ENCODE results near the gene OSBPL2.

DNA sequence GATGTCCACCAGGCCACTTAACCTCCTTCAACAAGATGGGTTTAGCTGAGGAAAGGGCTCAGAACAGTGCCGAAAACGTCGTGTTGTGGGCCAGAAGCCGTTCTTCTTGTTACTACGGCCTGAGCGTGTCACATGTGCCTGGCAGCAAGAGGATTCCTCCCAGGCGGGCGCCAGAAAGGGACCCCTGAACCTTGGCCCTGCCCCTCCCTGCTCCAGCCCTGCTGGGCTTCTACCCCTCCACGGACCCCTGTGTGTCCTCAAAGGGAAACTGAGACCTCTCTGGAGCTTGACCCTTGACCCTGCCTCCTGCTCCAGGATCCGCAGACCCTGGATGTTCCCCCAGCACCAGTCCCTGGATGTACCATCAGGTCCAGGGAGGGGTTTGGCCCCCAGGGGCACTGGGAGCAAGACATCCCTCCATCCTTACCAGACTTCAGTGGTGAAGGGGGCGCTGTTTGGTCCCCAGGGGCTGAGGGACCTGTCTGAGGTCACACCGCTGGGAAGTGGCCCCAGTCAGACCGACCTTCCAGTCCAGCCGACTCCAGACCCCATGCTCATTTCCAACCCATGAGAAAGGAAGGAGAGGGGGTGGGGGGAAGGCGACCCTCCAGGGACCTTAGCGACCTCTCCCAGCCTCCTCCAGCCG is 28.3 kb upstream of the OSBPL2 start:
- TF ChIP-seq EZH2 (IDR thresholded peaks at IDR 0.05; ENCODE audit: low read length) = no peak
- TF ChIP-seq, protein P1, sequence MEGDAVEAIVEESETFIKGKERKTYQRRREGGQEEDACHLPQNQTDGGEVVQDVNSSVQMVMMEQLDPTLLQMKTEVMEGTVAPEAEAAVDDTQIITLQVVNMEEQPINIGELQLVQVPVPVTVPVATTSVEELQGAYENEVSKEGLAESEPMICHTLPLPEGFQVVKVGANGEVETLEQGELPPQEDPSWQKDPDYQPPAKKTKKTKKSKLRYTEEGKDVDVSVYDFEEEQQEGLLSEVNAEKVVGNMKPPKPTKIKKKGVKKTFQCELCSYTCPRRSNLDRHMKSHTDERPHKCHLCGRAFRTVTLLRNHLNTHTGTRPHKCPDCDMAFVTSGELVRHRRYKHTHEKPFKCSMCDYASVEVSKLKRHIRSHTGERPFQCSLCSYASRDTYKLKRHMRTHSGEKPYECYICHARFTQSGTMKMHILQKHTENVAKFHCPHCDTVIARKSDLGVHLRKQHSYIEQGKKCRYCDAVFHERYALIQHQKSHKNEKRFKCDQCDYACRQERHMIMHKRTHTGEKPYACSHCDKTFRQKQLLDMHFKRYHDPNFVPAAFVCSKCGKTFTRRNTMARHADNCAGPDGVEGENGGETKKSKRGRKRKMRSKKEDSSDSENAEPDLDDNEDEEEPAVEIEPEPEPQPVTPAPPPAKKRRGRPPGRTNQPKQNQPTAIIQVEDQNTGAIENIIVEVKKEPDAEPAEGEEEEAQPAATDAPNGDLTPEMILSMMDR (optimal IDR thresholded peaks at IDR 0.05 in 1 of 3, IDR thresholded peaks at IDR 0.05 in 1 of 3, conservative IDR thresholded peaks at IDR 0.05 in 1 of 3; ENCODE audit: extremely low read depth in 1 of 3, insufficient read depth in 2 of 3, low read length in 3 of 3) = no peak

Data from keratinocyte (primary cell).